HG03469 (cell line): ENCODE measurements around the gene NSF.

Experiments used
- ATAC-seq: cut with Tn5 transposase; IDR thresholded peaks from one replicate; pipeline ENCODE4 v1.9.1; 2021; ENCODE audit warnings: mild to moderate bottlenecking, moderate library complexity, moderate number of reproducible peaks; ENCODE audit not compliant: unreplicated experiment

Gene NSF

DNA sequence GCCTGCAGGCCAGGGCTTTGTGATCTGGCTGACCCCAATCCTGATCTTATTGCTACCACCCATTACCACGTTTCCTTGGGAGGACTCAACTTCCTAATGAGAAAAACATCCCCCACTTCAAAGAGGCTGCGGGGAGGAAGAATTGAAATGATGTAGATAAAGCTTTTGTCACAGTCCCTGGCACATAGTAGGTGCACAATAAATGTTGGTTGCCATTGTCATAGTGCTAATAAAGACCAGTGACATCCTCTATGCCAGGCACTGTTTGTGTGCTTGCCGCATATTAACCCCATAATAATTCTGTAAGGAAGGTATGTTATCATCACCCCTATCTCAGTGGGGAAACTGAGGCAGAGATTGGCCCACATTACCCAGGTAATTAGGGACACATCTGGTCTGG lies 205.6 kb downstream of the NSF start:
- no peak for ATAC-seq

GRCh38 chr17:46796524-46796923 lies 206.1 kb downstream of the NSF start:
- no peak for ATAC-seq

DNA sequence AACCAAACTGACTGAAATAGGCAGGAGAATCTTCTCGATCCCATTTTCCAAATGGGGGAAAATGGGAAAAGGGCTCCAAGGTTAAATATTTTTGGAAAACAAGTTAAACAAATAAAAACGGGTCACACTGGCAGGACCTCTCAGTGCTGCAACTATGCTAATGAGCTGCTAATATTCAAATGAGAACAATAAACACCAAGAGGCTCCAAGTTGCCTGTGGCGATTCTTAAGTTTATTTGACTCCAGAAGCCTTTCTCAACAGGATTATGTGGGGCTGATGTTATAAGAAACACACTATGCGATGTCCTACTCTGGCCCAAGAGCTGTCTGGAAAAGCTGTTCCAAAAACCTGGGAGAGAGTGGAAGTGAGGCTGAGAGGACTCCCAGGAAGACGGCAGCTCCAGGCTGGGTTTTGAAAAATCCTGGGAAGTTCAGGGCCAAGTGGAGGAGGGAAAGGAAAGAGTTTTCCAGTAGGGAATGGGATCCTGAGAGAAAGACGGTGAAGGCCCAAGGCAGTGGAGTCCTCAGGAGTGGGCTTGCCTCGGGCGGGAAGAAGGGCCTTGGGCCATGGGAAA lies 206.6 kb downstream of the NSF start:
- ATAC-seq = no peak

DNA sequence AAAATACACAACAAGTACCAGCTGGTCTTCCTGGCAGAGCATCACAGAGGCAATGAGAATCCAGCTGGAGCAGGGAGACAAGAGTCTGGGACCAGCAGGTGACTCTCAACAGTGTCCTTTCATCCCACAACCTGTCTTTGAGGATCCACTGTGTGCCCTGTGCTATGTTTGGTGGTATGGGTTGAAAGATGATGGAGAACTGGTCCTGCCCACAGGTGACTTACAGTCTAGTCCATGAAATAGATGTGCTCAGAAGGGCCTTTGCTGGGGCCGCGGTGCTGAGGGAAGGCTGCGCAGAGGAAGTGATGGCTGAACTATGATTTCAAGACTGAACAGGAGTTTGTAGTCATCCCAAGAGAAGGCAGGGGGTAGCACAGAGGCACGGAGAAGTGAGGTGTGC lies 210.1 kb downstream of the NSF start:
- ATAC-seq = no peak

- ATAC-seq = no peak
Measured at GRCh38 chr17:46802800-46803199, 212.3 kb downstream of the NSF start.

DNA sequence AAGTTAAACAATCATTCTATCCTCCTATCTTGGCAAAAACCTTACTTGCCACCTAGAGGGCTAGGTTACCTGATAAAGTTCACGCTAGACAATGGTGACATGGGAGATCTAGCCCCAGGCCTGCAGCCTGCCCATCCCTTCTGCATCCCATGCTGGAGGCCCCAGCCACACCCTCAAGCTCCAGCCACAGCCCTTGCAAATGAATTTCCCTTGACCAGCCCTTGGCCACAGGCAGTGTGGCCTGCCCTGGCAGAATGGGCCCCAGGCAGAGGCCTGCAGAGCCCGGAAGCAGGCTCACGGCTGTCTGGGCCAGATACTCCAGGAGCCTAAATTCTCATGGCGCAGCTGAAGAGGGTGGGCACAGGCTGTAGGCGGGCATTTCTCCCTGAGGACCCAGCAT lies 213.1 kb downstream of the NSF start:
- no peak for ATAC-seq

DNA sequence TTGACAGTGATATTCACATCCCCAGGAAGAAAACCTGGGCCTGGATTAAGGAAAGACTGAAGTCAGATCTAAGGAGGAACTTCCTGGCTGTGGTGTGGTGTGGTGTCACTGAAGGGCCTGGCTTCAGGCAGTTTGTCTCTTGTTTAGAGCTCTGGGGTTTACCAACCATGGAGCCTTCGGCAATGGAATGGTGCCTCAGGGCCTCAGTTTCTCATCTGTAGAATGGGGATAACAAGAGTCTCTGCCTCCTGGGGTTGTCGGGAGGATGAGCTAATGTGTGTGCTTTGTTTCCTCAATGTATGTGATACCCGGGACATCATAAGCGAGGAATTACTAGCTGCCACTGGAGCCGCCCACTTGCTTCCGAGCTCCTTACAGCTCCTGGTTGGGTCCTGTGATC lies 215.3 kb downstream of the NSF start:
- no peak for ATAC-seq
